ENCODE measurements around the gene MT1M.

Gene MT1M

GRCh38 chr16:56634715-56635440 lies 2.4 kb downstream of the MT1M start:
- no peak for DNase-seq (ENCODE audit: low read depth)
- no peak for TF ChIP-seq CTCF (IDR thresholded peaks at IDR 0.05; ENCODE audit: insufficient read depth, low read depth, low read length, missing control alignments)
- H3K4me3 ChIP-seq (ENCODE audit: low read depth, low read length) = no peak overlapping the region

GRCh38 chr16:56635441-56635967 lies 3.0 kb downstream of the MT1M start:
- TF ChIP-seq CTCF (IDR thresholded peaks at IDR 0.05; ENCODE audit: insufficient read depth, low read depth, low read length, missing control alignments) = no peak
- DNase-seq (ENCODE audit: low read depth) = no peak
- H3K4me3 ChIP-seq (ENCODE audit: low read depth, low read length) = no peak overlapping the region

- DNase-seq (ENCODE audit: low read depth) = no peak
- no peak for TF ChIP-seq CTCF (IDR thresholded peaks at IDR 0.05; ENCODE audit: insufficient read depth, low read depth, low read length, missing control alignments)
- H3K4me3 ChIP-seq (ENCODE audit: low read depth, low read length) = no peak overlapping the region
Measured at GRCh38 chr16:56636616-56637413, 4.4 kb downstream of the MT1M start.

GRCh38 chr16:56637814-56638750 lies 5.6 kb downstream of the MT1M start, which contains the start of gene MT1A:
MT1A (plus strand) TSS chr16:56638666; CDS start chr16:56638739, 73 bp downstream.
- DNase-seq (ENCODE audit: low read depth) = no peak

GRCh38 chr16:56639045-56639444 lies 6.6 kb downstream of the MT1M start:
- no peak for DNase-seq (ENCODE audit: low read depth)
- TF ChIP-seq CTCF (IDR thresholded peaks at IDR 0.05; ENCODE audit: insufficient read depth, low read depth, low read length, missing control alignments) = no peak
- H3K4me3 ChIP-seq (ENCODE audit: low read depth, low read length) = no peak overlapping the region

More at GRCh38 chr16:56637814-56638750, 5.6 kb downstream of the MT1M start, which contains the start of gene MT1A:
- TF ChIP-seq CTCF (IDR thresholded peaks at IDR 0.05; ENCODE audit: insufficient read depth, low read depth, low read length, missing control alignments) = no peak
- no peak within 1 kb of the TSS for H3K4me3 ChIP-seq (ENCODE audit: low read depth, low read length)

GRCh38 chr16:56640076-56640475 lies 7.6 kb downstream of the MT1M start:
- TF ChIP-seq CTCF (IDR thresholded peaks at IDR 0.05; ENCODE audit: insufficient read depth, low read depth, low read length, missing control alignments) = no peak
- no peak overlapping the region for H3K4me3 ChIP-seq (ENCODE audit: low read depth, low read length)
- DNase-seq (ENCODE audit: low read depth) = no peak

Data from GM12865 (cell line).